WTC11 (cell line): ENCODE results near the gene ESRRG. TPM values are rescaled to one million over a fixed set of nuclear protein-coding genes. Genes with fewer than 3 reads are reported as not detected.

ENCODE experiments used
- ATAC-seq: fragments of 200-7000 bp; cut with Tn5 transposase; 2 replicates; pipeline ENCODE4 v1.10.0; 2021; ENCODE audit warnings: mild to moderate bottlenecking, moderate library complexity
- CTCF ChIA-PET: fragments of 300-600 bp; sonication (Branson Sonifier 250); formaldehyde crosslinking; loops from one replicate; lab custom pipeline; 2021; ENCODE audit warnings: antibody characterized with exemption; lab: Charles Lee
- POLR2A ChIA-PET: fragments of 350-600 bp; sonication (Branson Sonifier 250); formaldehyde crosslinking; loops from one replicate; lab custom pipeline; 2021; ENCODE audit warnings: antibody characterized with exemption; lab: Charles Lee
- DNase-seq: peaks from one replicate; pipeline ENCODE4 v3.0.0; 2021; ENCODE audit warnings: low spot score
- H3K27ac Mint-ChIP-seq: 2 replicates; pipeline ENCODE4 v1.8.0; 2021; ENCODE audit warnings: mixed read lengths
- H3K27me3 Mint-ChIP-seq: 2 replicates; pipeline ENCODE4 v1.8.0; 2021; ENCODE audit warnings: low read depth, mild to moderate bottlenecking, moderate library complexity, mixed read lengths
- H3K36me3 Mint-ChIP-seq: 2 replicates; pipeline ENCODE4 v1.8.0; 2021; ENCODE audit warnings: mixed read lengths
- H3K4me1 Mint-ChIP-seq: 2 replicates; pipeline ENCODE4 v1.8.0; 2022; ENCODE audit warnings: mixed read lengths
- H3K4me3 Mint-ChIP-seq: 2 replicates; pipeline ENCODE4 v1.8.0; 2021; ENCODE audit warnings: mild to moderate bottlenecking, moderate library complexity, mixed read lengths
- H3K9me3 Mint-ChIP-seq: 2 replicates; pipeline ENCODE4 v1.8.0; 2021; ENCODE audit warnings: mixed read lengths
- AR ChIP-seq: fragments of 250-450 bp; sonication (Bioruptor Pico); IDR thresholded peaks from 2 replicates; pipeline ENCODE4 v1.9.0; 2021; ENCODE audit warnings: mild to moderate bottlenecking
- EMX1 ChIP-seq: fragments of 250-450 bp; sonication (Bioruptor Pico); IDR thresholded peaks from 2 replicates; pipeline ENCODE4 v1.8.0; 2021; ENCODE audit warnings: mild to moderate bottlenecking
- ETV6 ChIP-seq: sonication (generic); formaldehyde crosslinking; IDR thresholded peaks from 2 replicates; pipeline ENCODE4 v1.8.1; 2022; ENCODE audit warnings: mild to moderate bottlenecking, missing genetic modification reagents
- FOXK1 ChIP-seq: sonication (generic); formaldehyde crosslinking; IDR thresholded peaks from 2 replicates; pipeline ENCODE4 v1.8.0; 2022; ENCODE audit warnings: mild to moderate bottlenecking, moderate library complexity, missing genetic modification reagents
- FOXP4 ChIP-seq: sonication (generic); formaldehyde crosslinking; IDR thresholded peaks from 2 replicates; pipeline ENCODE4 v1.8.0; 2022; ENCODE audit warnings: mild to moderate bottlenecking, missing genetic modification reagents
- GABPB1 ChIP-seq: sonication (generic); formaldehyde crosslinking; IDR thresholded peaks from 2 replicates; pipeline ENCODE4 v1.8.1; 2023; ENCODE audit warnings: mild to moderate bottlenecking, missing genetic modification reagents
- HMGXB4 ChIP-seq: sonication (generic); formaldehyde crosslinking; IDR thresholded peaks from 2 replicates; pipeline ENCODE4 v1.8.1; 2023; ENCODE audit warnings: mild to moderate bottlenecking, moderate library complexity, missing genetic modification reagents
- JAZF1 ChIP-seq: fragments of 250-450 bp; sonication (Bioruptor Pico); IDR thresholded peaks from 2 replicates; pipeline ENCODE4 v1.9.0; 2021; ENCODE audit warnings: moderate library complexity, mild to moderate bottlenecking, inconsistent platforms
- MAX ChIP-seq: sonication (generic); formaldehyde crosslinking; IDR thresholded peaks from 2 replicates; pipeline ENCODE4 v1.8.0; 2022; ENCODE audit warnings: mild to moderate bottlenecking, missing genetic modification reagents
- OVOL2 ChIP-seq: fragments of 250-450 bp; sonication (Bioruptor Pico); IDR thresholded peaks from 2 replicates; pipeline ENCODE4 v1.9.0; 2021; ENCODE audit warnings: mild to moderate bottlenecking, borderline replicate concordance
- PRDM15 ChIP-seq: sonication (generic); formaldehyde crosslinking; IDR thresholded peaks from 2 replicates; pipeline ENCODE4 v1.8.0; 2022; ENCODE audit warnings: missing genetic modification reagents
- SMAD4 ChIP-seq: sonication (generic); formaldehyde crosslinking; IDR thresholded peaks from 2 replicates; pipeline ENCODE4 v1.8.0; 2022; ENCODE audit warnings: mild to moderate bottlenecking, missing genetic modification reagents
- SOX15 ChIP-seq: fragments of 250-450 bp; sonication (Bioruptor Pico); IDR thresholded peaks from 2 replicates; pipeline ENCODE4 v1.9.0; 2021; ENCODE audit warnings: mild to moderate bottlenecking
- TP53 ChIP-seq: sonication (generic); formaldehyde crosslinking; IDR thresholded peaks from 2 replicates; pipeline ENCODE4 v1.8.1; 2023; ENCODE audit warnings: mild to moderate bottlenecking, missing genetic modification reagents
- ZNF281 ChIP-seq: sonication (generic); formaldehyde crosslinking; IDR thresholded peaks from 2 replicates; pipeline ENCODE4 v1.8.0; 2023; ENCODE audit warnings: mild to moderate bottlenecking, missing genetic modification reagents
- ZNF425 ChIP-seq: fragments of 250-450 bp; sonication (Bioruptor Pico); conservative IDR thresholded peaks from 2 replicates; pipeline ENCODE4 v1.9.0; 2021; ENCODE audit warnings: mild to moderate bottlenecking
- ZNF532 ChIP-seq: fragments of 250-450 bp; sonication (Bioruptor Pico); IDR thresholded peaks from 2 replicates; pipeline ENCODE4 v1.9.0; 2021; ENCODE audit warnings: mild to moderate bottlenecking, borderline replicate concordance
- total RNA-seq: library from RNA; stranded (reverse); gene quantifications from 3 replicates; pipeline ENCODE4 v1.2.3, GENCODE V29; 2021

Gene ESRRG
- total RNA-seq, 1 experiment from 2014 or later, result 2.3 TPM

- ChIA-PET CTCF (no interaction called here), POLR2A (no interaction called here)
- no peak overlapping the region for H3K27ac Mint-ChIP-seq
- DNase-seq (no peak), ATAC-seq (no peak)
- peaks cover 8% of the 10 kb centered on the region for H3K4me1 Mint-ChIP-seq
- H3K27me3 Mint-ChIP-seq, result no peaks in the 10 kb centered on the region
- H3K36me3 Mint-ChIP-seq, result no peaks in the 10 kb centered on the region
- no peak overlapping the region for H3K4me3 Mint-ChIP-seq
- peaks cover 11% of the 10 kb centered on the region for H3K9me3 Mint-ChIP-seq
- no peak for TF ChIP-seq MAX (CRISPR knock-in tag)
- TF ChIP-seq SOX15 (CRISPR knock-in tag), result no peak
- TF ChIP-seq HMGXB4 (CRISPR knock-in tag), result no peak
- TF ChIP-seq TP53 (CRISPR knock-in tag), result no peak
- no peak for TF ChIP-seq GABPB1 (CRISPR knock-in tag)
- no peak for TF ChIP-seq ZNF425
- TF ChIP-seq PRDM15, result no peak
- TF ChIP-seq JAZF1 (CRISPR knock-in tag), result no peak
- TF ChIP-seq ZNF281 (CRISPR knock-in tag), result no peak
- no peak for TF ChIP-seq ETV6 (CRISPR knock-in tag)
- no peak for TF ChIP-seq ZNF532 (CRISPR knock-in tag)
- TF ChIP-seq FOXK1 (CRISPR knock-in tag), result no peak
- TF ChIP-seq OVOL2 (CRISPR knock-in tag), result no peak
- no peak for TF ChIP-seq EMX1
- no peak for TF ChIP-seq AR
- TF ChIP-seq SMAD4 (CRISPR knock-in tag), result no peak
- TF ChIP-seq FOXP4 (CRISPR knock-in tag), result no peak
Measured at GRCh38 chr1:216478238-216478637, 245.0 kb downstream of the ESRRG start.
